GM23338 (cell line): ENCODE results near the gene UFSP1. TPM values are rescaled to one million over a fixed set of nuclear protein-coding genes. Genes with fewer than 3 reads are reported as not detected.

Experiments
- ATAC-seq: fragments of 200-7000 bp; cut with Tn5 transposase; 3 replicates; pipeline ENCODE4 v1.9.1; 2020
- DNase-seq: peaks from one replicate; pipeline ENCODE4 v3.0.0-alpha.2; 2015; ENCODE audit warnings: low spot score
- H2AFZ ChIP-seq: fragments of 200-600 bp; sonication (generic); 2 replicates; pipeline ENCODE4 v1.8.0; 2016; ENCODE audit warnings: antibody characterized with exemption, mild to moderate bottlenecking, moderate library complexity
- H3F3A ChIP-seq: fragments of 200-600 bp; sonication (generic); replicated peaks from 2 replicates; pipeline ENCODE4 v1.8.0; 2017; ENCODE audit warnings: antibody characterized with exemption, mixed run types, low read depth
- H3K27ac ChIP-seq: fragments of 200-600 bp; sonication (generic); 2 replicates; pipeline ENCODE4 v1.6.1; 2016; ENCODE audit warnings: low read depth
- H3K27me3 ChIP-seq: fragments of 200-600 bp; sonication (generic); 2 replicates; pipeline ENCODE4 v1.8.0; 2016; ENCODE audit warnings: mild to moderate bottlenecking, mixed run types, moderate library complexity; ENCODE audit not compliant: insufficient read depth
- H3K36me3 ChIP-seq: fragments of 200-600 bp; sonication (generic); 2 replicates; pipeline ENCODE4 v1.8.0; 2016; ENCODE audit warnings: mild to moderate bottlenecking; ENCODE audit not compliant: insufficient read depth
- H3K4me1 ChIP-seq: fragments of 200-600 bp; sonication (generic); 2 replicates; pipeline ENCODE4 v1.8.0; 2016; ENCODE audit warnings: mild to moderate bottlenecking, moderate library complexity; ENCODE audit not compliant: insufficient read depth
- H3K4me2 ChIP-seq: fragments of 200-600 bp; sonication (generic); 2 replicates; pipeline ENCODE4 v1.7.1; 2017; ENCODE audit warnings: mixed run types
- H3K4me3 ChIP-seq: fragments of 200-600 bp; sonication (generic); 2 replicates; pipeline ENCODE4 v1.6.1; 2016; ENCODE audit warnings: mixed run types
- H3K79me2 ChIP-seq: fragments of 200-600 bp; sonication (generic); replicated peaks from 2 replicates; pipeline ENCODE4 v1.8.0; 2017; ENCODE audit warnings: mild to moderate bottlenecking; ENCODE audit not compliant: insufficient read depth
- H3K9me2 ChIP-seq: fragments of 200-600 bp; sonication (generic); 2 replicates; pipeline ENCODE4 v1.8.0; 2017; ENCODE audit not compliant: insufficient read depth
- H4K20me1 ChIP-seq: fragments of 200-600 bp; sonication (generic); replicated peaks from 2 replicates; pipeline ENCODE4 v1.8.0; 2017; ENCODE audit warnings: mild to moderate bottlenecking; ENCODE audit not compliant: insufficient read depth
- H3K27ac Mint-ChIP-seq: 2 replicates; pipeline ENCODE4 v1.8.0; 2020; ENCODE audit warnings: inconsistent platforms, mild to moderate bottlenecking, moderate library complexity, mixed read lengths
- H3K27me3 Mint-ChIP-seq: 3 replicates; pipeline ENCODE4 v1.8.0; 2022; ENCODE audit warnings: low read depth, mild to moderate bottlenecking, moderate library complexity, mixed read lengths, inconsistent platforms; ENCODE audit not compliant: insufficient read depth, poor library complexity
- H3K36me3 Mint-ChIP-seq: 3 replicates; pipeline ENCODE4 v1.8.0; 2021; ENCODE audit warnings: low read depth, mild to moderate bottlenecking, inconsistent platforms, moderate library complexity, mixed read lengths
- H3K4me1 Mint-ChIP-seq: 3 replicates; pipeline ENCODE4 v1.8.0; 2020; ENCODE audit warnings: mild to moderate bottlenecking, inconsistent platforms, mixed read lengths
- H3K4me3 Mint-ChIP-seq: 3 replicates; pipeline ENCODE4 v1.8.0; 2021; ENCODE audit warnings: moderate library complexity, mild to moderate bottlenecking, inconsistent platforms, mixed read lengths
- H3K9me3 Mint-ChIP-seq: 3 replicates; pipeline ENCODE4 v1.8.0; 2020; ENCODE audit warnings: moderate library complexity, mild to moderate bottlenecking, inconsistent platforms, mixed read lengths
- CREB1 ChIP-seq: fragments of 250-450 bp; sonication (Bioruptor Pico); IDR thresholded peaks from 2 replicates; pipeline ENCODE4 v1.5.0; 2020; ENCODE audit warnings: low read depth, mild to moderate bottlenecking, moderate library complexity
- EZH2 ChIP-seq: fragments of 200-600 bp; sonication (generic); IDR thresholded peaks from one replicate; pipeline ENCODE4 v1.8.0; 2017; ENCODE audit warnings: antibody characterized with exemption, mild to moderate bottlenecking, low read depth; ENCODE audit not compliant: unreplicated experiment
- EZH2phosphoT487 ChIP-seq: fragments of 200-600 bp; sonication (generic); IDR thresholded peaks from one replicate; pipeline ENCODE4 v1.8.1; 2018; ENCODE audit warnings: antibody characterized with exemption; ENCODE audit not compliant: unreplicated experiment
- JUNB ChIP-seq: IDR thresholded peaks from one replicate; pipeline ENCODE4 v1.6.1; 2016; ENCODE audit warnings: antibody characterized with exemption; ENCODE audit not compliant: unreplicated experiment
- NANOG ChIP-seq: IDR thresholded peaks from 2 replicates; pipeline ENCODE4 v1.6.1; 2016; ENCODE audit warnings: antibody characterized with exemption, borderline replicate concordance
- POLR2AphosphoS5 ChIP-seq: IDR thresholded peaks from 2 replicates; pipeline ENCODE4 v1.6.1; 2016; ENCODE audit warnings: antibody characterized with exemption, low read depth
- STAT1 ChIP-seq: IDR thresholded peaks from one replicate; pipeline ENCODE4 v1.6.1; 2016; ENCODE audit warnings: antibody characterized with exemption; ENCODE audit not compliant: unreplicated experiment
- ZNF114 ChIP-seq: fragments of 250-450 bp; sonication (Bioruptor Pico); IDR thresholded peaks from 2 replicates; pipeline ENCODE4 v1.5.0; 2020; ENCODE audit warnings: mild to moderate bottlenecking, moderate library complexity
- ZNF331 ChIP-seq: fragments of 250-450 bp; sonication (Bioruptor Pico); IDR thresholded peaks from 2 replicates; pipeline ENCODE4 v1.5.0; 2020; ENCODE audit warnings: low read depth, mild to moderate bottlenecking, moderate library complexity
- polyA plus RNA-seq: library from polyadenylated mRNA; unstranded; fragments of >200 nt; fragmentation: Nextera tagmentation; extraction: Ambion mirVana; gene quantifications from 2 replicates; pipeline ENCODE4 v1.2.1, GENCODE V29; 2016
- total RNA-seq: library from RNA; depleted of rRNA; stranded (reverse); fragments of >200 nt; shearing (Covaris generic); gene quantifications from 2 replicates; pipeline ENCODE4 v1.2.3, GENCODE V29; 2014
- TF ChIP-seq, protein P1 (sequence below): fragments of 250-450 bp; sonication (Bioruptor Pico); IDR thresholded peaks from 2 replicates; pipeline ENCODE4 v1.5.0; 2020; ENCODE audit warnings: mild to moderate bottlenecking, moderate library complexity
- TF ChIP-seq, protein P2 (sequence below): IDR thresholded peaks from one replicate; pipeline ENCODE4 v1.6.1; 2018; ENCODE audit warnings: antibody characterized with exemption; ENCODE audit not compliant: unreplicated experiment
- TF ChIP-seq, protein P3 (sequence below): IDR thresholded peaks from 2 replicates; pipeline ENCODE4 v1.6.1; 2016; ENCODE audit warnings: antibody characterized with exemption
- TF ChIP-seq, protein P4 (sequence below), 2 experiments: fragments of 200-600 bp in 1 of 2; sonication (generic) in 1 of 2; conservative IDR thresholded peaks; 2 replicates each; pipeline versions ENCODE4 v1.5.1 to v1.6.1; 2016 to 2017; ENCODE audit warnings: antibody characterized with exemption in 2 of 2, low read depth in 2 of 2, mild to moderate bottlenecking in 2 of 2, moderate library complexity in 1 of 2

UFSP1 gene
- total and polyA plus RNA-seq, 2 experiments from 2014 or later: 2.0 to 11.8 TPM

DNA sequence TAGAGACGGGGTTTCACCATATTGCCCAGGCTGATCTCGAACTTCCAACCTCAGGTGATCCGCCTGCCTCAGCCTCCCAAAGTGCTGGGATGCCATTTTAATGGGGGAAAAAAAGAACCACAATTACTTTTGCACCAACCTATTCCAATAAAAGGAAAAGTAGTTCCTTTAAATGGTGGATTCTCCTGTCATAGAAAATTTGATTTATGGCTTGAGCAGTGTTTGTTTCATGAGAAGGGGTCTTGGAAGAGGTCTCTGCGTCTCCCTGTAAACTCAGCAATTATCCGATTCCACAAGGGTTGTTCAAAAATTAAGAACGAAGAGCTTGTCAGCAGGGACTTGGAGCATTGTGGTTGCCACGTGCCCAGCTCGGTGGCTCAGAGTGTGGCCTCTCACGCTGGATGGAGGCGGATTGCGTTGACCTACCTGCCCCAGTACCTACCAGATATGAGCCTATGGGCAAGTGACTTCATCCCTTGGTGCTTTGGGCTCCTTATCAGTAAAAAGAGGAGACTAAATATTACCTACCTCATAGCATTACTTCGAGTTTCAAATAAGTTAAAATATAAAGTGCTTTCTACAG lies 25.2 kb downstream of the UFSP1 start:
- ATAC-seq: no peak
- no peak overlapping the region for H2AFZ ChIP-seq
- Mint-ChIP-seq H3K9me3 (no peaks in the 10 kb centered on the region), H3K4me3 (no peak overlapping the region), H3K36me3 (peaks cover 56% of the 10 kb centered on the region), H3K4me1 (peaks cover 14% of the 10 kb centered on the region; the same call in 2 of the 3 replicates), H3K27ac (no peak overlapping the region), H3K27me3 (peaks cover 15% of the 10 kb centered on the region)
- no peak for DNase-seq
- no peak overlapping the region for H3K4me3 ChIP-seq
- H3K27me3 ChIP-seq: no peaks in the 10 kb centered on the region
- H4K20me1 ChIP-seq: 0 out of 2 replicates have a peak, but pooled peaks cover 3% of the 10 kb centered on the region
- peaks cover 4% of the 10 kb centered on the region; the same call in 1 of the 2 replicates for H3K36me3 ChIP-seq
- peaks cover 13% of the 10 kb centered on the region; the same call in 1 of the 2 replicates for H3F3A ChIP-seq
- no peaks in the 10 kb centered on the region for H3K9me2 ChIP-seq
- peaks cover 11% of the 10 kb centered on the region for H3K4me1 ChIP-seq
- no peak overlapping the region for H3K27ac ChIP-seq
- peaks cover 18% of the 10 kb centered on the region for H3K79me2 ChIP-seq
- TF ChIP-seq, protein P1, sequence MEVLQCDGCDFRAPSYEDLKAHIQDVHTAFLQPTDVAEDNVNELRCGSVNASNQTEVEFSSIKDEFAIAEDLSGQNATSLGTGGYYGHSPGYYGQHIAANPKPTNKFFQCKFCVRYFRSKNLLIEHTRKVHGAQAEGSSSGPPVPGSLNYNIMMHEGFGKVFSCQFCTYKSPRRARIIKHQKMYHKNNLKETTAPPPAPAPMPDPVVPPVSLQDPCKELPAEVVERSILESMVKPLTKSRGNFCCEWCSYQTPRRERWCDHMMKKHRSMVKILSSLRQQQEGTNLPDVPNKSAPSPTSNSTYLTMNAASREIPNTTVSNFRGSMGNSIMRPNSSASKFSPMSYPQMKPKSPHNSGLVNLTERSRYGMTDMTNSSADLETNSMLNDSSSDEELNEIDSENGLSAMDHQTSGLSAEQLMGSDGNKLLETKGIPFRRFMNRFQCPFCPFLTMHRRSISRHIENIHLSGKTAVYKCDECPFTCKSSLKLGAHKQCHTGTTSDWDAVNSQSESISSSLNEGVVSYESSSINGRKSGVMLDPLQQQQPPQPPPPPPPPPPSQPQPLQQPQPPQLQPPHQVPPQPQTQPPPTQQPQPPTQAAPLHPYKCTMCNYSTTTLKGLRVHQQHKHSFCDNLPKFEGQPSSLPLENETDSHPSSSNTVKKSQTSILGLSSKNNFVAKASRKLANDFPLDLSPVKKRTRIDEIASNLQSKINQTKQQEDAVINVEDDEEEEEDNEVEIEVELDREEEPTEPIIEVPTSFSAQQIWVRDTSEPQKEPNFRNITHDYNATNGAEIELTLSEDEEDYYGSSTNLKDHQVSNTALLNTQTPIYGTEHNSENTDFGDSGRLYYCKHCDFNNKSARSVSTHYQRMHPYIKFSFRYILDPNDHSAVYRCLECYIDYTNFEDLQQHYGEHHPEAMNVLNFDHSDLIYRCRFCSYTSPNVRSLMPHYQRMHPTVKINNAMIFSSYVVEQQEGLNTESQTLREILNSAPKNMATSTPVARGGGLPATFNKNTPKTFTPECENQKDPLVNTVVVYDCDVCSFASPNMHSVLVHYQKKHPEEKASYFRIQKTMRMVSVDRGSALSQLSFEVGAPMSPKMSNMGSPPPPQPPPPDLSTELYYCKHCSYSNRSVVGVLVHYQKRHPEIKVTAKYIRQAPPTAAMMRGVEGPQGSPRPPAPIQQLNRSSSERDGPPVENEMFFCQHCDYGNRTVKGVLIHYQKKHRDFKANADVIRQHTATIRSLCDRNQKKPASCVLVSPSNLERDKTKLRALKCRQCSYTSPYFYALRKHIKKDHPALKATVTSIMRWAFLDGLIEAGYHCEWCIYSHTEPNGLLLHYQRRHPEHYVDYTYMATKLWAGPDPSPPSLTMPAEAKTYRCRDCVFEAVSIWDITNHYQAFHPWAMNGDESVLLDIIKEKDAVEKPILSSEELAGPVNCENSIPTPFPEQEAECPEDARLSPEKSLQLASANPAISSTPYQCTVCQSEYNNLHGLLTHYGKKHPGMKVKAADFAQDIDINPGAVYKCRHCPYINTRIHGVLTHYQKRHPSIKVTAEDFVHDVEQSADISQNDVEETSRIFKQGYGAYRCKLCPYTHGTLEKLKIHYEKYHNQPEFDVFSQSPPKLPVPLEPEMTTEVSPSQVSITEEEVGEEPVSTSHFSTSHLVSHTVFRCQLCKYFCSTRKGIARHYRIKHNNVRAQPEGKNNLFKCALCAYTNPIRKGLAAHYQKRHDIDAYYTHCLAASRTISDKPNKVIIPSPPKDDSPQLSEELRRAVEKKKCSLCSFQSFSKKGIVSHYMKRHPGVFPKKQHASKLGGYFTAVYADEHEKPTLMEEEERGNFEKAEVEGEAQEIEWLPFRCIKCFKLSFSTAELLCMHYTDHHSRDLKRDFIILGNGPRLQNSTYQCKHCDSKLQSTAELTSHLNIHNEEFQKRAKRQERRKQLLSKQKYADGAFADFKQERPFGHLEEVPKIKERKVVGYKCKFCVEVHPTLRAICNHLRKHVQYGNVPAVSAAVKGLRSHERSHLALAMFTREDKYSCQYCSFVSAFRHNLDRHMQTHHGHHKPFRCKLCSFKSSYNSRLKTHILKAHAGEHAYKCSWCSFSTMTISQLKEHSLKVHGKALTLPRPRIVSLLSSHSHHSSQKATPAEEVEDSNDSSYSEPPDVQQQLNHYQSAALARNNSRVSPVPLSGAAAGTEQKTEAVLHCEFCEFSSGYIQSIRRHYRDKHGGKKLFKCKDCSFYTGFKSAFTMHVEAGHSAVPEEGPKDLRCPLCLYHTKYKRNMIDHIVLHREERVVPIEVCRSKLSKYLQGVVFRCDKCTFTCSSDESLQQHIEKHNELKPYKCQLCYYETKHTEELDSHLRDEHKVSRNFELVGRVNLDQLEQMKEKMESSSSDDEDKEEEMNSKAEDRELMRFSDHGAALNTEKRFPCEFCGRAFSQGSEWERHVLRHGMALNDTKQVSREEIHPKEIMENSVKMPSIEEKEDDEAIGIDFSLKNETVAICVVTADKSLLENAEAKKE (CRISPR knock-in tag): no peak
- TF ChIP-seq ZNF114 (CRISPR knock-in tag): no peak
- TF ChIP-seq CREB1 (CRISPR knock-in tag): no peak
- no peak for TF ChIP-seq JUNB
- TF ChIP-seq, protein P2, sequence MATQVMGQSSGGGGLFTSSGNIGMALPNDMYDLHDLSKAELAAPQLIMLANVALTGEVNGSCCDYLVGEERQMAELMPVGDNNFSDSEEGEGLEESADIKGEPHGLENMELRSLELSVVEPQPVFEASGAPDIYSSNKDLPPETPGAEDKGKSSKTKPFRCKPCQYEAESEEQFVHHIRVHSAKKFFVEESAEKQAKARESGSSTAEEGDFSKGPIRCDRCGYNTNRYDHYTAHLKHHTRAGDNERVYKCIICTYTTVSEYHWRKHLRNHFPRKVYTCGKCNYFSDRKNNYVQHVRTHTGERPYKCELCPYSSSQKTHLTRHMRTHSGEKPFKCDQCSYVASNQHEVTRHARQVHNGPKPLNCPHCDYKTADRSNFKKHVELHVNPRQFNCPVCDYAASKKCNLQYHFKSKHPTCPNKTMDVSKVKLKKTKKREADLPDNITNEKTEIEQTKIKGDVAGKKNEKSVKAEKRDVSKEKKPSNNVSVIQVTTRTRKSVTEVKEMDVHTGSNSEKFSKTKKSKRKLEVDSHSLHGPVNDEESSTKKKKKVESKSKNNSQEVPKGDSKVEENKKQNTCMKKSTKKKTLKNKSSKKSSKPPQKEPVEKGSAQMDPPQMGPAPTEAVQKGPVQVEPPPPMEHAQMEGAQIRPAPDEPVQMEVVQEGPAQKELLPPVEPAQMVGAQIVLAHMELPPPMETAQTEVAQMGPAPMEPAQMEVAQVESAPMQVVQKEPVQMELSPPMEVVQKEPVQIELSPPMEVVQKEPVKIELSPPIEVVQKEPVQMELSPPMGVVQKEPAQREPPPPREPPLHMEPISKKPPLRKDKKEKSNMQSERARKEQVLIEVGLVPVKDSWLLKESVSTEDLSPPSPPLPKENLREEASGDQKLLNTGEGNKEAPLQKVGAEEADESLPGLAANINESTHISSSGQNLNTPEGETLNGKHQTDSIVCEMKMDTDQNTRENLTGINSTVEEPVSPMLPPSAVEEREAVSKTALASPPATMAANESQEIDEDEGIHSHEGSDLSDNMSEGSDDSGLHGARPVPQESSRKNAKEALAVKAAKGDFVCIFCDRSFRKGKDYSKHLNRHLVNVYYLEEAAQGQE: no peak
- no peak for TF ChIP-seq EZH2phosphoT487
- TF ChIP-seq NANOG: no peak
- no peak for TF ChIP-seq EZH2
- TF ChIP-seq ZNF331 (CRISPR knock-in tag): no peak
- TF ChIP-seq POLR2AphosphoS5: no peak
- TF ChIP-seq STAT1: no peak
- TF ChIP-seq, protein P3, sequence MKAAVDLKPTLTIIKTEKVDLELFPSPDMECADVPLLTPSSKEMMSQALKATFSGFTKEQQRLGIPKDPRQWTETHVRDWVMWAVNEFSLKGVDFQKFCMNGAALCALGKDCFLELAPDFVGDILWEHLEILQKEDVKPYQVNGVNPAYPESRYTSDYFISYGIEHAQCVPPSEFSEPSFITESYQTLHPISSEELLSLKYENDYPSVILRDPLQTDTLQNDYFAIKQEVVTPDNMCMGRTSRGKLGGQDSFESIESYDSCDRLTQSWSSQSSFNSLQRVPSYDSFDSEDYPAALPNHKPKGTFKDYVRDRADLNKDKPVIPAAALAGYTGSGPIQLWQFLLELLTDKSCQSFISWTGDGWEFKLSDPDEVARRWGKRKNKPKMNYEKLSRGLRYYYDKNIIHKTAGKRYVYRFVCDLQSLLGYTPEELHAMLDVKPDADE: no peak
- TF ChIP-seq, protein P4, sequence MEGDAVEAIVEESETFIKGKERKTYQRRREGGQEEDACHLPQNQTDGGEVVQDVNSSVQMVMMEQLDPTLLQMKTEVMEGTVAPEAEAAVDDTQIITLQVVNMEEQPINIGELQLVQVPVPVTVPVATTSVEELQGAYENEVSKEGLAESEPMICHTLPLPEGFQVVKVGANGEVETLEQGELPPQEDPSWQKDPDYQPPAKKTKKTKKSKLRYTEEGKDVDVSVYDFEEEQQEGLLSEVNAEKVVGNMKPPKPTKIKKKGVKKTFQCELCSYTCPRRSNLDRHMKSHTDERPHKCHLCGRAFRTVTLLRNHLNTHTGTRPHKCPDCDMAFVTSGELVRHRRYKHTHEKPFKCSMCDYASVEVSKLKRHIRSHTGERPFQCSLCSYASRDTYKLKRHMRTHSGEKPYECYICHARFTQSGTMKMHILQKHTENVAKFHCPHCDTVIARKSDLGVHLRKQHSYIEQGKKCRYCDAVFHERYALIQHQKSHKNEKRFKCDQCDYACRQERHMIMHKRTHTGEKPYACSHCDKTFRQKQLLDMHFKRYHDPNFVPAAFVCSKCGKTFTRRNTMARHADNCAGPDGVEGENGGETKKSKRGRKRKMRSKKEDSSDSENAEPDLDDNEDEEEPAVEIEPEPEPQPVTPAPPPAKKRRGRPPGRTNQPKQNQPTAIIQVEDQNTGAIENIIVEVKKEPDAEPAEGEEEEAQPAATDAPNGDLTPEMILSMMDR (conservative IDR thresholded peaks at IDR 0.05; ENCODE audit: low read depth in 2 of 2): no peak
- no peak overlapping the region for H3K4me2 ChIP-seq
